ENCODE data around the gene DEK.
"Not testable (repeated sequence)": the region's sequence is repeated elsewhere in the genome, so short reads cannot be mapped to it uniquely, and the experiment has no call there.

DEK gene, protein sequence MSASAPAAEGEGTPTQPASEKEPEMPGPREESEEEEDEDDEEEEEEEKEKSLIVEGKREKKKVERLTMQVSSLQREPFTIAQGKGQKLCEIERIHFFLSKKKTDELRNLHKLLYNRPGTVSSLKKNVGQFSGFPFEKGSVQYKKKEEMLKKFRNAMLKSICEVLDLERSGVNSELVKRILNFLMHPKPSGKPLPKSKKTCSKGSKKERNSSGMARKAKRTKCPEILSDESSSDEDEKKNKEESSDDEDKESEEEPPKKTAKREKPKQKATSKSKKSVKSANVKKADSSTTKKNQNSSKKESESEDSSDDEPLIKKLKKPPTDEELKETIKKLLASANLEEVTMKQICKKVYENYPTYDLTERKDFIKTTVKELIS

DNA sequence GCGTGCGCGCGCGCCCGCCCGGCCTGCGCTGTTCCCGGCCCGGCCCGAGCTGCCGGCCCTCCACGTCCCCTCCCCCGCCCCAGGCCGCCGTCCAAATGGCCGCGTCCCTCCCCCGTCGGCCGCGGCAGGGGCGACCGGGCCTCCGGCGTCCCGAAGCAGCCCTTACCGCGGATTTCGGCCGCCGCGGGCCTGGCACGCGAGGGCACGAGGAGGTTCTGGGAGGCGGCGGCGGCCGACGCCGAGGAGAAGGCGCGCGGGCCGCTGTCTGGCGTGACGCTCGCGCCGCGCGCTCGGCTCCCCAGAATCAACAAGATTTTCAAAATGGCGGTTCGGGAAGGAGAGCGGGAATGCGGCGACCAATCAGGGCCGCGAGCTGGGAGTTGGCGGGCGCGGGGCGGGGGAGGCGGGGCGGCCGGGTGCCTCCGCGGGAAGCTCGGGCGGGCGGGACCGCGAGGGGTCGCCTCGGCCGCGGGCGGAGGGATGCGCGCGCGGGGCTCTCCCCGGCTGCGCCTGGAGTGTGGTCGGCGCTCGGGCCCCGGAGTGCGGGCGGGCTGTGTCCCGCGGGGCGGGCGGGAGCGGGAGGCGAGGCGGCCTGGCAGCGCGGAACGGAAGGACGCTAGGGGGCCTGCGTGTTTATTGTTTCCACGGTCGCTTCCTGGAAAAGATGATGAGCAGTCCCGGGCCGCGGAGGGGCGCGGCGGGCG is at the start of gene DEK:
Gene DEK (minus strand): TSS at position 312 of the 704 bp plus-strand sequence. CDS start 543 bp downstream, outside the sequence.
- peak; percentile 91 for DNase-seq

DNA sequence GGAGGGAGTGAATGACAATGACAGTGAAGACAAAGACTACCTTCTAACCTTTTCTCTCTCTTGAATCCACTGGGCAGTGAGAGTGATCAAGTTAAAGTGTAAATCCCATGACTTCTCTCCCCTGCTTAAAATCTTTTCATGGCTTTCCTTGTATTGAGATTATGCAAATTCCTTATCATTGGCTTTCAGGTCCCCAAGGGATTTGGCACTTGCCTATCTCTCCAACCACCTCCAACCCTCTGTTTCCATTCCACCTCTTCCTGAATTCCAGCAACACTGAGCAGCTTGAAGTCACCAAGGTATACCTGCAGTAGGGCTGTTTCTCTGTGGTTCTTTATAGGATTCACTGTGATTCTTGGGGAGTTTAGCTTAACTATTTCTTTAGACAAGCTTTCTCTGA is 48.0 kb upstream of the DEK start:
- DNase-seq: no peak

DNA sequence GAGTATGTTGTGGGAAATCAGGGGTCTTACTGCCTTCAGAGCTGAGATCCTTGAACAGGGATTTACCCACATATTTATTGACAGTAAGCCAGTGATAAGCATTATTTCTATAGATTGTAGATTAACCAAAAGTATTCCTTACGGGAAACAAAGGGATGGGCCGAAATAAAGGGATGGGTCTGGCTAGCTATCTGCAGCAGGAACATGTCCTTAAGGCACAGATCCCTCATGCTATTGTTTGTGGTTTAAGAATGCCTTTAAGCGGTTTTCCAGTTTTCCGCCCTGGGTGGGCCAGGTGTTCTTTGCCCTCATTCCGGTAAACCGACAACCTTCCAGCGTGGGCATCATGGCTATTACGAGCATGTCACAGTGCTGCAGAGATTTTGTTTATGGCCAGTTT is 45.7 kb upstream of the DEK start:
- DNase-seq: not testable (repeated sequence)

DNA sequence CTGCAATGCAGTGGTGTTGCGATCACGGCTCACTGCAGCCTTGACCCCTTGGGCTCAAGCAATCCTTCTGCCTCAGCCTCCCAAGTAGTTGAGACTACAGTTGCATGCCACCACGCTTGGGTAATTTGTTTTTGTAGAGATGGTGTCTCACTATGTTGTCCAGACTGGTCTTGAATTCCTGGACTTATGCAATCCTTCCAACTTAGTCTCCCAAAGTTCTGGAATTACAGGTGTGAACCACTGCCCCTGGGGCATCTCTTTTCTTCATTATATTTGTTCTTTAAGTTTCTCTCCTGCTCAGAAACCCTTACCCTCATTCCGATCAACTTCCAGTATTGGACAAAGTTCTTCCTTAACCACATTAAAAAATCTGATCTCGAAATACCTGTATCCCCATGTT is 44.7 kb upstream of the DEK start:
- no peak for DNase-seq

DNA sequence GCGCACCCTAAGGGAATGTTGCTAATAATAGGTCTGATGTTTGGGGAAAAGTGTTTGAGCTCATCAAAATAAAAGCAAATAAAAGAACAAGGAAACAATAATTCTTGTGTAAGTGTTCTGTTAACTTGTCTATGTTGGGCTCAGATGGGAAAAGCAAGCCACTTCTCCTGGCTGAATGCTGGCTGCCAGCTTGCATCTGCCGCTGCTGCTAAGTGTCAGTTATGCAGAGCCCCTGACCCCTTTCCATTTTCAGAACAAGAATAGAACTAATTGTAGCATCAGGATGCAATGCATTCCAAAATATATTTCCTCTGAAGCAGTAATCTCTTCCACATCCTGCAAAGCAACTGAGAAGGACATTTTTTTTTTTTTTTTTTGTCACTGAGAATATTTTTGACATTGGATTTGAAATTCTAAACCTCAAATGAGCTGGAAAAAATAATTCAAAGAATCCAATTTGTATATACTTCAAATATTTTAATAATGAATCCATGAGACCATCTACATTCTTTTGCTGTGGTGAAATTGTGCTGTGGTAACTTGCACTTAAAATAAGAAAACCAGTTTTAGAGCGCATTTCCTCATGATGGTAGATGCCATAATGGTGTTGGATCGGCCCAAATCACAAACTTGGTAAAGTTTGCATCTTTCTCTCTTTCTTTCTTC is 43.9 kb upstream of the DEK start:
- no peak for DNase-seq

DNA sequence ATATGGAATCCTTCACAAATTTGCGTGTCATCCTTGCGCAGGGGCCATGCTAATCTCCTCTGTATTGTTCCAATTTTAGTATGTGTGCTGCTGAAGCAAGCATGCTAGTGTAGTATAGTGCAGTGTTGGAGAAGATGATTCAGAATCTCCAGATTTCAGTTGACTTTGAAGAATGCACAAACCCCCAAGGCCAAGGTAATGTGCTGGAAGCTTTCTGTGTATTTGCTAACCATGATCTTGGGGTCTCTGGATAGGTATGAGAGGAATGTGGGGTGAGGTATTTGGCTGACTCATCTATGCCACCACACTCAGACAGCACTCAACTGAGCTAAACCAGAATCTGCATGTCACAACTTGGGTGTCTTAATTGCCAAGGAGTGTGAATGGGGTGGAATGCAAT is 42.6 kb upstream of the DEK start:
- DNase-seq: no peak

DNA sequence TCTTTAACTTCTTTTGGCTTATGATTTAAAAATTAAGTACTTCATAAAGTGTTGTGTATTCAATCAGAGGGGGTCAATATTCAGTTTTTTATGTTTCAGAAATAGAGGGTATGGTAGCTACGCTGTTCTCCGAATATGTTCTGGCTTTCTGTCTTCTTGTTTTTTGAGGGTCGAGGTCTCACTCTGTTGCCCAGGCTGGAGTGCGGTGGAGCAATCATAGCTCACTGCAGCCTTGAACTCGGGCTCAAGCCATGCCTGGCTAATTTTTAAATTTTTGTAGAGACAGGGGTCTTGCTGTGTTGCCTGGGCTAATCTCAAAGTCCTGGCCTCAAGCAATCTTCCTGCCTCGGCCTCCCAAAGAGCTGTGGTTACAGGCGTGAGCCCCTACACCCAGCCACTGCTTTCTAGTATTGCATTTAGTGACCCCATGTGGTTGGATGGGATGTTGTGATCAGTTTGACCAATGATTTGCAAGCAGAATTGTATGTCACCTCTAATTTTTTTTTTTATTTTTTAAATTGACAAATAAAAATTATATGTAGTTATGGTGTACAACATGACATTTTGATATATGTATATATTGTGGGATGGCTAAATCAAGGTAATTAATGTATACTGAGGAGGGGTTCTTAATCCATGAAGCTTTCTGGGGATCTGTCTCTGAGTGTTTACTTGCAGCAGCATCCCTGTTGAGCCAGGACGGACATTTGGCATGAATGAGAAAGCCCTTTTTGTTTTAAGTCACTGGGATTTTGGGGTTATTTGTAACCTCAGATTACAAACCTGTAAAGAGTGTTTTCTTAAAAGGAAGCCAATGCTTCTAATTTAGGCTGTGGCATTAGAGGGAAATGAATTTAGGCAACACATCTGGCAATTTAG is 38.5 kb upstream of the DEK start:
- peak; percentile 7 for DNase-seq

DNA sequence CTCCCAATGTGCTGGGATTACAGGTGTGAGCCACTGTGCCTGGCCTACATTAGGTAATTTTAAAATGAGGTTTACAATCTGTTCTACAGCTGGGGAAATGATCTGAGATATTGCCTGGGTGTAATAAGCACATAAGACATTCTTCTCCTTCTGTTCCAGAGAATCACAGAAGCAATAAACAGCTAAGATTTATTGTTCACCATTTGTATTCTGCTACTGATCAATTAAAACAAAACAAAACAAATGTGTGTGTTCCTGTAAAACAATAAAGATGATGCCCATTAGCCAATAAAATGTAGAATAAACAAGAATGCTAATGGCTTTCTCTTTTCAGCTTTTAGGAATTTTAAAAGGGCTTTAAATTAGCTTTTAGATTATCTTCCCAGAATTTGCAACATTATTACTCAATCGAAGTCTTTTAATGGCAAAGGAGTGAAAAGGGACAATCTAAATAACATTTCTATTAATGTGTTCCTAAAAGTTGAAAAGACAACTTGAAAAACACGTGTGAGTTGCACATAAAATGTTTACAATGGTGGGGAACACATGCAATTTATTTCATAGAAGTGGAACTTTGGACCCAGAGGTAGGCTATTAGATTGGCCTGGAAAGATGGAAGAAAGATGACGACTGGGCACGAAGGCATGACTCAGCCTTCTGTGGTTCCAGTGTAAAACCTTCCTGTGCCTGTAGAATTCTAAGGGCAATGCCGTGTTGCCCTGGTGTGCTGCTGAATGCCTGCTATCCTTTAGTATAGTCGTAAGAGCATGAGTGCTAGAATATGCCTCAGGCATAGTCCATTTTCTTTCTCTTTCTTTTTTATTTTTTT is 29.0 kb upstream of the DEK start:
- DNase-seq: no peak

DNA sequence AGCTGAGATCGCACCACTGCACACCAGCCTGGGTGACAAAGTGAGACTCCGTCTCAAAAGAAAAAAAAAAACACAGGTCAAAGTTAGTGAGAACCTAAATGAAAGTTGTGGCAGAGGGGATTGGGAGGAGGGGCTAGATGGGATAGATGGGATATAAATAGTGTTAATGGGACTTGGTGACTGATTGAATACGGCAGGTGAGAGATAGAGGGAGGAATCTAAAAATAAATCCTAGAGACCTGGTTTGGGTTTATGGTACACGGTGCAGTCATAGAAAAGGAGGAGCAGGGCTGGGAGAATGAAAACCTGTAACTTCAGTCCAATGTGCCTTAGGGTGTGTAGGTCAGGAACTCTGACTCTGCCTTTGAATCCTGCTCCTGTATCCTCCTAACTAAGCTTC is 25.0 kb upstream of the DEK start:
- no peak for DNase-seq

DNA sequence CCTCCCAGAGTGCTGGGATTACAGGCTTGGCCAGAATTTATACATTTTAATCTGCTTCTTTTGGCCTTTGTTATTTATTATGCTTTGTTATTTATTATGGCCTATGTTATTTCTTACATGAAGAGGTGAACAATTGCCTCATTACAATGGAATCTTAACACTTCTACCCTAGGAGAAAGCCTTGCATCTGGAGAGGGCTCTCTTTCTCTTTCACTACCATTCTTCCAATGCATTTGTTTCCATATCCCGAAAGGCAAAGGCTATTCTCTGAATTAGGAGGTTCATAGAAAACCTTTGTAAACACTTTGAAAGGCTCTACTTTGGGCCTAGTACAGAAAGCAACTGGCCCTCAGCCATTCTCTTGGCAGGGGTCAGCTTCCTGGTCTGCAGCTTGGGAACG is 19.9 kb upstream of the DEK start:
- DNase-seq: no peak

DNA sequence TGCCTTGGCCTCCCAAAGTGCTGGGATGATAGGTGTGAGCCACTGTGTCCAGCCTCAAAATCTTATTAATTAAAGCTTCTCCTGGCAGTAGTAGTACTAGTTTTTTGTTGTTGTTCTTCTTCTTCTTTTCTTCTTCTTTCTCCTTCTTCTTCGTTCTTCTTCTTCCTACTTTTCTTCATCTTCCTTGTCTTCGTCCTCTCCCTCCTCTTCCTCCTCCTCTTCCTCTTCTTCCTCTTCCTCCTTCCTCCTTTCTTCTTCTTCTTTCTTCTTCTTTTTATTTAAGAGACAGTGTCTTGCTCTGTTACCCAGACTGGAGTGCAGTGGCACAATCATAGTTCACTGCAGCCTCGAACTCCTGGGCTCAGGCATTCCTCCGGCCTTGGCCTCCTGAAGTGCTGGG is 17.2 kb upstream of the DEK start:
- no peak for DNase-seq

DNA sequence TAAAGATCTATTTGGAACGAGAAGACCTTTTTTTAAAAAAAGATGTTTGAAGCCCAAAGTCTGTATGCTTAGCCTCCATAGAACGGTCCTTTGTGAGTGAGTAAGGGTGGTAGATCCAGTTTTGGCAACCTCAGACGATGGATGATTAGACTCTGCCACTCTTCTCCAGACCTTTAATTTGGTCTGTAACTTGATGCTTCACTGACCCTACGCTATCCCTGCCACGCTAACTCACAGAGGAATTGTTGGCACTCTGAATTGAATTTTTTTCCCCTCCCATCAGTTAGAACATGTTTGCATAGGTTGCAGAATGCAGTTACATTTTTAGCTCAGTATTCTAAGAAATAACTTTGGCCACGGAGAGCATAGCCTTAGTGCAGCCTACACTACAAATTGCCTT is 15.8 kb upstream of the DEK start:
- DNase-seq: peak; percentile 40

DNA sequence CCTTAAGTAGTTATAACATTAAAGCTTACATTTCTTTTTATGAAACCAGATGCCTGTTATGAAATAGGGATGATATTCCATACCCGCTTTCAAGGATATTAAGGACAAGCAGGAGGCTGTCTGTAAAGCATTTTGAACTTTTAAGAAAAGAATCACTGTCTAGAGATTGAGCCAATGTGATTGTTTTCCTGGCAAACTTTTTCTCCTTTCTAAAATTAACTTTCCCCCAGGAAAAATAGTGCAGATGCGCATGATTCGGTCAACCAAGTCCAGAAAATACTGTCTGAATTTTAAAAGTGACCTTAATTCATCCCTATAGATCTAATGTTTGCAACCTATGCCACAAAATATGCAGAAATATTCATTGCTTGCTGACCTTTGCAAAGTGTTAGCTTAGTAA is 15.1 kb upstream of the DEK start:
- DNase-seq: no peak

DNA sequence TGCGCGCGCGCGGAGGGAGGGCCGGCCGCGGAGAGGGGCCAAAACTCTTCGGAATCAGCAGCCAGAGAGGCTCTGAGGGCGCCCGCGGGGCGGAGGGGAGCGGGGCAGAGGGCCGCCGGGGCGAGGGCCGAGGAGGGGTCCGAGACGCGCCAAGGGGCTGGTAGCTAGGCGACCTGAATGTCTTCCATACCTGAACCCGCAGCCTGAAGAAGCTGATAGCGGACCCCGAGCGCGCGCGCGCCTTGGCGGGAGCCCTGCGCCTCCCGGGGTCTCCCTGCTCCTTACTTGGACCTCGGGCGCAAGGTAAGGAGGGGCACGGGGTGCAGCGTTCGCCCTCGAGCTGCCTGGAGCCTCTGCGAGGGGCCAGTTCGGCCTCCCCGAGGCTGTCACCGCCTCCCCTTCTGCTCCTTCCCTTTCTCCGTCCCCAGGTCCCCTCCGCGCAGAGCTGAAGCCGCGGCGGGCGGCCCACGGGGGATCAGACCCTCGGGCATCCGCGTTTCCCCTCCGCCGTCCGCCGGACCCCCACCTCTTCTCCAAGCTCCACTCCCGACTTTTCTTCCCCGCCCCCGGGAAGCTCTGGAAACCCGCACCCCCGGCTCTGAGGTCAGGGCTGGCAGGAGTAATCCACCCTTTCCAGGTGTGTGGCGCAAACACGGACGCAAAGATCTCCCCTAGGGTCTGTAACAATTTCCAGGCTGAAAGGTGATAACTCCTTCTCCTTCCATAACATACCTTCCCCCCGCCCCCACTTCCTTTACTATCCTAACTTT is 13.1 kb upstream of the DEK start:
- DNase-seq: peak; percentile 37

DNA sequence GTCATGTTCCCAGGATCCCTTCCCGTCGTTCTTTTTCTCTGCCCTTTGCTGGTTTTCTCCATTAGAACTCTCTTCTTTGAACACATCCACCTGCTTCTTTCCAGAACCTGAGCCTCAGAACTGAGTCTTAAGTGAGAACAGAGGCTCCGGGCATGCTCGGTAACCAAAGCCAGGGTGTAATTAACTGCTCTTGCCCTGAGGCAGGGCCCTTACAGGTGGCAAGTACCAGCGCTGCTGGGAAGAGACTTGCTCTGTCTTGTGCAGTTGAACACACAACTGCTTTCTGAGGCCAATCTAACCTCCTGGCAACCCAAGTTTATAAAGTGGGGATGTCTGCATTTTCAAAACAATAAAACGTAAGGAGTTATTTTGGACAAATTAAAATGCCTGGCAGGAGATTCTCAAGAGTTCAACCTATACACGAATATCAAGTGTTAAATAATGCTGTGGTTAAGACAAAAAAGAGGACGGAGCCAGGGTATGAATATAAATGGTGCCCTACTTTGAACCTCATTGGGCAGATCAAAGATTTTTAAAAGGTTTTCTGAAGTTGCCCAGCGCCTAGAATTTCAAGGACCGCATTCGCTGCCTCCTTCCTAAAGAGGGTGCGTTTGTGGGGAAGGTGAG is 12.4 kb upstream of the DEK start:
- peak; percentile 76 for DNase-seq

DNA sequence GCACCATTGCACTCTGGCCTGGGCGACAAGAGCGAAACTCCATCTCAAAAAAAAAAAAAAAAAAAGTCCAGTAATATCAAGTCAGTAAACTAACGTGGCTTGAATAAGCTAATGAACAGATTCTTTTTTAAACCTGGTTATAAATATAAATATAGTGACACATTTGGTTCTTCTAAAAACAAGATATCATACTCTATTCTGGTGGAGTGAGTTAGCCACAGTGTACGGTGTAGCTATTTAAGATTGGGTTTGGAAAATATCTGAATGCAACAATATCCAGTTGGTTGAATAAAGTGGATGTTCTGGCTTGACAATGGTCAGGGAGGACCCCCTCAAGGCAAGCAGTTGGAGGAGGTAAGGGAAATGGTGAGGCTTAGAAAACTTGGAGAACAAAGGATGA is 5.9 kb upstream of the DEK start:
- no peak for DNase-seq

DNA sequence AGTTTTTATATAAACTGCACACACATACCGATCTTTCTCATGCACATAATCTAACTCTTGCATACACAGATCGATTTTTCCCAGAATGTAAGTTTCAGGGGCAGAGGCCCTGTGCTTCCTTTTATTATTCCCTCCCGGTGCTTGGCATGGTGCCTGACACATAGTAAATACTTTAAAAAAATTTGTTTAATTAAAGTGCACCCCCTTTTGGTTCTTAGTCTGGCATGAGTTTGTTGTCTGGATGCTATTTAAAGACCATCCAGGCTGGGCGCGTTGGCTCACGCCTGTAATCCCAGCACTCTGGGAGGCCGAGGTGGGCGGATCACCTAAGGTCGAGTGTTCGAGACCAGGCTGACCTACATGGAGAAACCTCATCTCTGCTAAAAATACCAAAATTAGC is 5.4 kb upstream of the DEK start:
- peak; percentile 65 for DNase-seq

DNA sequence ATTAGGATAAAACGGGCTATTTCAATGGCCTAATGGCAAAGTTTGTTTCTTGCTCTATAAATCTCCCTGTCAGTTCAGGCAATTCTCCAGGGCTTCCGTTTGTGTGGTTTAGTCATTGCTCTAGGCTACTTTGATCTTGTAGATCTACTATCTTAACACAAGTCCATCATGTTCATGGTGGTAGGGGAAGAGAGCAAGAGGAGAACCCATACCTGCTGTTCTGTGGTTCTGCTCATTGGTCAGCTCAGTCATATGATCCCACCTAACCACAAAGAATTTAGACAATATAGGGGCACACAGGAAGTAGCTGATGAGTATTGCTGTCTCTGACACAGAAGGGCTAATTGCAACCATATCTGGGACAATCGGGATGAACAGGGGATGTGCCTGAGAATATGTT is 4.9 kb upstream of the DEK start:
- peak; percentile 54 for DNase-seq

DNA sequence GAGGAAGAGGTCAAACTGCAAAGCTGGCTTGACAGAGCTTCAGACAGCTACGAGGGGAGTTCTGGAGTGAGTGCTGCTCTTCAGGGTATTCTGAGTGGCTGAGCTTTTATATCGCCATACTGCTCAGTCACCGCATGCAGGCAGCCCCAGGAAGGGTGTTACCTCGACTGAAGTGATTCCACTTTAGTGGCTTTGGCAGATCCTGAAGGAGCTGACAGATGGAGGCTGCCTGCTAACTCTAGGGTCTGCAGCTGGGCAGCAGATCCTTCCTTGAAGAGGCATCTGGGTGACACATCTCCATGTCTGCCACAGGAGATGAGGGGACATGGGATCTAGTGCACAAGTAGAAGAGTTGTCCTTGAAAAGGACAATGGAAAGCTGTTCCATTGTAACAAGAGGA is 3.7 kb upstream of the DEK start:
- no peak for DNase-seq

DNA sequence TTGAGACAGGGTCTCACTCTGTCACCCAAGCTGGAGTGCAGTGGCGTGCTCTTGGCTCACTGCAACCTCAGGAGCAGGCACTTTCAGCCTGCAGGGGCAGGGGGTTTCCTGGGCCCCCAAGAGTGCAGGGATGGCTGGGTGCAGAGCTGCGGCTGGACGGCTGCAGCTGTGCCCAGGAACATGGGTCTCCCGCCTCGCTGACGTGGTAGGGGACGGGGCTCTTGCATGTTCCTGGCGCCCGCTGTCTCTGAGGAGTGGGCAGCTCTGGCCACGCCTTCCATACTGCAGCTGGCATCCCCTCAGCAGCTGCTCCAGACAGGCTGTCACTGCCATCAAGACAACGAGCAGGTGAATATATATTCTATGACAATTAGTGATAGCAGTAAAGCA is 2.2 kb upstream of the DEK start:
- no peak for DNase-seq
